Measurements from ENCODE around the gene UBXN10. TPM values are rescaled to one million over a fixed set of nuclear protein-coding genes. Genes with fewer than 3 reads are reported as not detected.

Gene UBXN10
- total and polyA plus RNA-seq, 2 of the 4 experiments (the other 2 are of a cell fraction), result not detected

GRCh38 chr1:20141466-20141865, 44.4 kb upstream of the UBXN10 start:
- BruUV-seq (replicated peaks), result no TSS peak
- intact Hi-C loops (cut with micrococcal nuclease), result no loop called here

More at GRCh38 chr1:20141466-20141865, 44.4 kb upstream of the UBXN10 start:
- no peak overlapping the region for H3K9ac ChIP-seq (ENCODE audit: low read depth, low read length)
- DNase-seq (no peak), ATAC-seq (ENCODE audit: low read depth) (no peak)
- no peaks in the 10 kb centered on the region for H3K36me3 ChIP-seq (ENCODE audit: control insufficient read depth, insufficient read depth, low read length)
- H2AK9ac ChIP-seq (replicated peaks; ENCODE audit: low read depth, low read length, poor library complexity), result no peak overlapping the region
- dilution Hi-C loops (cut with HindIII; ENCODE audit: low sequenced_read_pairs, unreplicated experiment), result no loop called here
- no peak overlapping the region for H4K5ac ChIP-seq (ENCODE audit: low read depth, low read length)
- in situ Hi-C loops (cut with MboI; ENCODE audit: low sequenced_read_pairs), result no loop called here
- CTCF ChIA-PET, result no interaction called here
- no peak overlapping the region for H3K56ac ChIP-seq (ENCODE audit: extremely low read depth, insufficient read depth, low read length)
- H3K4me1 ChIP-seq (ENCODE audit: control insufficient read depth, insufficient read depth, low read length), result no peaks in the 10 kb centered on the region
- WGBS, 2 experiments (ENCODE audit: extremely low coverage in 2 of 2, insufficient read length in 1 of 2), result 60% methylated on average over 1 of the region's 7 CpGs; no CpG with 5 or more reads in 1 of the 2 experiments
- no peak overlapping the region for H3K27ac ChIP-seq (ENCODE audit: insufficient read depth, low read length)
- no peaks in the 10 kb centered on the region; the same call in 1 of the 2 replicates for H4K20me1 ChIP-seq (ENCODE audit: insufficient read depth, low read length)
- no peak overlapping the region for H2BK15ac ChIP-seq (ENCODE audit: low read depth, low read length)
- no peak overlapping the region for H2AK5ac ChIP-seq (ENCODE audit: low read depth, low read length)
- no peak overlapping the region for H3K23ac ChIP-seq (ENCODE audit: low read depth, low read length)
- H2AFZ ChIP-seq (replicated peaks; ENCODE audit: low read length, poor library complexity), result no peak overlapping the region
- no peaks in the 10 kb centered on the region for H3K9me3 ChIP-seq (ENCODE audit: control insufficient read depth, insufficient read depth, low read length)
- H3K14ac ChIP-seq (replicated peaks; ENCODE audit: low read depth, low read length), result no peak overlapping the region
- no peak for TF ChIP-seq RCOR1 (IDR thresholded peaks at IDR 0.05; ENCODE audit: insufficient replicate concordance, low read length)
- TF ChIP-seq RFX5 (IDR thresholded peaks at IDR 0.05; ENCODE audit: low read depth, low read length), result no peak
- TF ChIP-seq, protein P1, sequence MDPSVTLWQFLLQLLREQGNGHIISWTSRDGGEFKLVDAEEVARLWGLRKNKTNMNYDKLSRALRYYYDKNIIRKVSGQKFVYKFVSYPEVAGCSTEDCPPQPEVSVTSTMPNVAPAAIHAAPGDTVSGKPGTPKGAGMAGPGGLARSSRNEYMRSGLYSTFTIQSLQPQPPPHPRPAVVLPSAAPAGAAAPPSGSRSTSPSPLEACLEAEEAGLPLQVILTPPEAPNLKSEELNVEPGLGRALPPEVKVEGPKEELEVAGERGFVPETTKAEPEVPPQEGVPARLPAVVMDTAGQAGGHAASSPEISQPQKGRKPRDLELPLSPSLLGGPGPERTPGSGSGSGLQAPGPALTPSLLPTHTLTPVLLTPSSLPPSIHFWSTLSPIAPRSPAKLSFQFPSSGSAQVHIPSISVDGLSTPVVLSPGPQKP (IDR thresholded peaks at IDR 0.05; ENCODE audit: borderline replicate concordance, low read depth, low read length), result no peak
- H3K18ac ChIP-seq (ENCODE audit: low read depth, low read length), result no peak overlapping the region
- no peak overlapping the region for H4K91ac ChIP-seq (ENCODE audit: insufficient read depth, low read depth, low read length)
- no peak overlapping the region for H4K8ac ChIP-seq (ENCODE audit: low read depth in 2 of 2, low read length in 2 of 2)
- peaks cover 29% of the 10 kb centered on the region for H3K27me3 ChIP-seq (ENCODE audit: control insufficient read depth, insufficient read depth, low read length)
- no peak overlapping the region for H3K4ac ChIP-seq (ENCODE audit: low read depth, low read length)
- no peak overlapping the region for H3K4me2 ChIP-seq (ENCODE audit: low read depth, low read length)
- H2BK5ac ChIP-seq (ENCODE audit: low read depth, low read length, poor library complexity, severe bottlenecking), result no peak overlapping the region
- H3K79me1 ChIP-seq (ENCODE audit: low read depth in 1 of 2, low read length in 2 of 2), result no peaks in the 10 kb centered on the region
- no peak overlapping the region for H2BK120ac ChIP-seq (ENCODE audit: low read depth, low read length)
- no peak overlapping the region for H2BK20ac ChIP-seq (ENCODE audit: low read depth, low read length)
- no peak overlapping the region for H3K4me3 ChIP-seq (ENCODE audit: insufficient read depth, low read depth, low read length)
- POLR2A ChIA-PET (ENCODE audit: unreplicated experiment), result no interaction called here
- H3K9me1 ChIP-seq (ENCODE audit: insufficient read depth, low read length), result 0 out of 2 replicates have a peak, but pooled peaks cover 3% of the 10 kb centered on the region

Data from IMR-90 (cell line).